GM12878 (cell line): ENCODE measurements around the gene C3orf20. TPM values are rescaled to one million over a fixed set of nuclear protein-coding genes. Genes with fewer than 3 reads are reported as not detected.

Experiments
- ATAC-seq: fragments of 200-7000 bp; cut with Tn5 transposase; 3 replicates; pipeline ENCODE4 v1.9.1; 2020; ENCODE audit warnings: mild to moderate bottlenecking, moderate library complexity
- BruUV-seq: library from RNA; stranded (reverse); fragments of 400-500 nt; replicated peaks from 2 replicates; lab custom pipeline; 2021; lab: Mats Ljungman, UMichigan
- CTCF ChIA-PET: fragments of 300-600 bp; sonication (Branson Sonifier 250); formaldehyde crosslinking; extraction: SDS; loops from one replicate; lab custom pipeline; 2021; ENCODE audit warnings: inconsistent platforms; lab: Yijun Ruan, JAX
- POLR2A ChIA-PET: fragments of 350-600 bp; formaldehyde crosslinking; extraction: SDS; loops from one replicate; lab custom pipeline; 2021; ENCODE audit warnings: inconsistent platforms; lab: Charles Lee
- RAD21 ChIA-PET: fragments of 300-600 bp; sonication (Branson Sonifier 250); formaldehyde crosslinking; loops from one replicate; lab custom pipeline; 2023; ENCODE audit warnings: antibody characterized with exemption; ENCODE audit not compliant: unreplicated experiment; lab: Charles Lee
- SMC1A ChIA-PET: fragments of 300-600 bp; sonication (Branson Sonifier 250); formaldehyde crosslinking; loops from one replicate; lab custom pipeline; 2023; ENCODE audit not compliant: unreplicated experiment, uncharacterized antibody; lab: Charles Lee
- DNase-seq: peaks from one replicate; pipeline ENCODE4 v3.0.0-alpha.2; 2011; ENCODE audit warnings: low read depth, low spot score
- FAIRE-seq: peaks from 3 replicates; lab custom pipeline; 2011; peaks lifted over from hg19 to GRCh38; lab: Jason Lieb, UNC
- H2AFZ ChIP-seq: 2 replicates; pipeline ENCODE4 v1.6.0; 2011; ENCODE audit warnings: low read depth, low read length, control low read depth; ENCODE audit not compliant: control insufficient read depth
- H3K27ac ChIP-seq: 2 replicates; pipeline ENCODE4 v1.5.1; 2011; ENCODE audit warnings: control low read depth; ENCODE audit not compliant: control insufficient read depth, insufficient read depth
- H3K27me3 ChIP-seq, 2 experiments: replicated peaks in 1 of 2; 2 replicates each; pipeline versions ENCODE4 v1.6.0 to v1.6.1; 2011; ENCODE audit warnings: low read length in 1 of 2; ENCODE audit not compliant: control insufficient read depth in 2 of 2, insufficient read depth in 2 of 2
- H3K36me3 ChIP-seq, 2 experiments: 2 replicates each; pipeline ENCODE4 v1.5.1; 2011; ENCODE audit warnings: low read length in 1 of 2; ENCODE audit not compliant: control insufficient read depth in 2 of 2, insufficient read depth in 2 of 2
- H3K4me1 ChIP-seq: 2 replicates; pipeline ENCODE4 v1.6.1; 2011; ENCODE audit warnings: mild to moderate bottlenecking, low read length, moderate library complexity, mixed read lengths; ENCODE audit not compliant: control insufficient read depth, insufficient read depth
- H3K4me2 ChIP-seq: 2 replicates; pipeline ENCODE4 v1.6.0; 2011; ENCODE audit warnings: control low read depth; ENCODE audit not compliant: control insufficient read depth, insufficient read depth
- H3K4me3 ChIP-seq: fragments of 200-600 bp; sonication (generic); 2 replicates; pipeline ENCODE4 v1.5.1; 2016
- H3K79me2 ChIP-seq: 2 replicates; pipeline ENCODE4 v1.6.0; 2011; ENCODE audit warnings: low read length; ENCODE audit not compliant: control insufficient read depth, insufficient read depth
- H3K9ac ChIP-seq: 2 replicates; pipeline ENCODE4 v1.8.0; 2011; ENCODE audit warnings: low read length, control low read depth, mixed read lengths; ENCODE audit not compliant: control insufficient read depth, insufficient read depth
- H3K9me3 ChIP-seq: replicated peaks from 3 replicates; pipeline ENCODE4 v1.5.1; 2011; ENCODE audit warnings: mild to moderate bottlenecking, low read length; ENCODE audit not compliant: control insufficient read depth, insufficient read depth
- H4K20me1 ChIP-seq: 2 replicates; pipeline ENCODE4 v1.6.0; 2011; ENCODE audit not compliant: control insufficient read depth, insufficient read depth
- ATF7 ChIP-seq: fragments of 450-650 bp; IDR thresholded peaks from 2 replicates; pipeline ENCODE4 v1.6.1; 2016; ENCODE audit warnings: low read depth, mild to moderate bottlenecking
- CTCF ChIP-seq, 3 experiments: IDR thresholded peaks in 2 of 3; conservative IDR thresholded peaks in 1 of 3; 2 replicates each; pipeline ENCODE4 v1.5.1; 2011; ENCODE audit warnings: low read depth in 3 of 3, low read length in 3 of 3, mild to moderate bottlenecking in 3 of 3, control low read depth in 2 of 3, moderate library complexity in 2 of 3, inconsistent platforms in 1 of 3, mixed read lengths in 1 of 3; ENCODE audit not compliant: control insufficient read depth in 2 of 3, insufficient read depth in 1 of 3; ENCODE audit errors: extremely low read depth in 1 of 3
- GATAD2B ChIP-seq: fragments of 450-650 bp; conservative IDR thresholded peaks from 2 replicates; pipeline ENCODE4 v1.6.1; 2017; ENCODE audit warnings: low read depth, mild to moderate bottlenecking, moderate library complexity
- IKZF2 ChIP-seq, 2 experiments: fragments of 450-650 bp; IDR thresholded peaks; 2 replicates each; pipeline ENCODE4 v1.6.1; 2017; ENCODE audit warnings: mild to moderate bottlenecking in 2 of 2, moderate library complexity in 2 of 2
- JUND ChIP-seq: IDR thresholded peaks from 2 replicates; pipeline ENCODE4 v1.6.1; 2012; ENCODE audit warnings: low read depth, mild to moderate bottlenecking, low read length, improper control_type of control experiment, moderate library complexity
- MLLT1 ChIP-seq: fragments of 450-650 bp; IDR thresholded peaks from 2 replicates; pipeline ENCODE4 v1.6.1; 2016; ENCODE audit warnings: mild to moderate bottlenecking
- PRDM15 ChIP-seq: fragments of 450-650 bp; formaldehyde crosslinking; IDR thresholded peaks from 2 replicates; pipeline ENCODE4 v1.4.0; 2020; ENCODE audit warnings: mild to moderate bottlenecking, moderate library complexity
- SIN3A ChIP-seq: IDR thresholded peaks from 2 replicates; pipeline ENCODE4 v1.6.1; 2012; ENCODE audit warnings: low read depth, low read length, improper control_type of control experiment
- SMARCA5 ChIP-seq: fragments of 450-650 bp; IDR thresholded peaks from 2 replicates; pipeline ENCODE4 v1.6.1; 2017; ENCODE audit warnings: mild to moderate bottlenecking
- ZNF687 ChIP-seq: fragments of 450-650 bp; IDR thresholded peaks from 2 replicates; pipeline ENCODE4 v1.6.1; 2017; ENCODE audit warnings: mild to moderate bottlenecking, moderate library complexity
- WGBS: methylation state at CpG from one replicate; pipeline ENCODE4 v1.1.6; 2016; ENCODE audit warnings: low lambda C conversion rate; ENCODE audit not compliant: insufficient replicate concordance, insufficient coverage; ENCODE audit errors: missing lambda C conversion rate; 5-methylcytosine and 5-hydroxymethylcytosine counted together
- in situ Hi-C: fragments of 300-500 bp; cut with MboI; formaldehyde crosslinking; loops from 9 replicates; pipeline ENCODE4 v1.14.3; 2018; ENCODE audit warnings: mixed read lengths
- intact Hi-C: fragments of 100-400 bp; cut with micrococcal nuclease; formaldehyde crosslinking; loops from one replicate; pipeline ENCODE4 v1.14.2; 2022; ENCODE audit not compliant: unreplicated experiment
- polyA plus RNA-seq, 11 experiments: library from polyadenylated mRNA; depleted of rRNA in 4 of 11; unstranded in 6 of 11; stranded (reverse) in 5 of 11; fragments of >200 nt; fragmentation: Nextera tagmentation in 4 of 11; fragmentation: Illumina TruSeq in 1 of 11; extraction: Ambion mirVana in 4 of 11; extraction: Trizol in 1 of 11; gene quantifications; 1 replicate in 1 of 11; 2 replicates in 10 of 11; pipeline versions ENCODE4 v1.2.1 to v1.2.3, GENCODE V29; 2011 to 2016; ENCODE audit warnings: inconsistent platforms in 2 of 11, missing spikeins in 2 of 11, low read depth in 1 of 11
- total RNA-seq, 4 experiments: library from RNA; depleted of rRNA in 3 of 4; stranded (reverse); fragments of >200 nt in 3 of 4; fragmentation: Illumina TruSeq in 1 of 4; extraction: Trizol in 1 of 4; gene quantifications; 2 replicates each; pipeline versions ENCODE4 v1.2.1 to v1.2.3, GENCODE V29; 2013 to 2021

The C3orf20 gene
- total and polyA plus RNA-seq, 10 of the 15 experiments (the other 5 are each of a cell fraction or from before 2014, with no cell fraction given) = 0.05 to 2.9 (median 1.0) TPM

GRCh38 chr3:14647976-14648955, 26.7 kb upstream of the C3orf20 start:
- SMC1A ChIA-PET = interaction anchor here (0.8 to 2.1 kb wide), 2 partner anchors 133 to 273 kb away, joined by 3 to 8 read pairs; no protein-coding TSS in a partner anchor
- TF ChIP-seq MLLT1 (no peak), SMARCA5 (no peak), CTCF (IDR thresholded peaks at IDR 0.05 in 2 of 3, conservative IDR thresholded peaks at IDR 0.05 in 1 of 3; ENCODE audit: control insufficient read depth in 2 of 3, extremely low read depth in 1 of 3, insufficient read depth in 1 of 3, low read depth in 3 of 3, low read length in 3 of 3) (no peak), SIN3A (no peak), ZNF687 (no peak), PRDM15 (no peak), GATAD2B (no peak), IKZF2 (IDR thresholded peaks at IDR 0.05) (no peak), JUND (no peak), ATF7 (no peak)

More at GRCh38 chr3:14647976-14648955, 26.7 kb upstream of the C3orf20 start:
- no peaks in the 10 kb centered on the region for H3K27me3 ChIP-seq
- H3K4me1 ChIP-seq = no peaks in the 10 kb centered on the region
- no peaks in the 10 kb centered on the region for H4K20me1 ChIP-seq
- H3K9me3 ChIP-seq = no peaks in the 10 kb centered on the region
- FAIRE-seq = no peak
- no peak overlapping the region for H3K4me3 ChIP-seq
- no peak overlapping the region for H3K9ac ChIP-seq
- ChIA-PET CTCF (interaction anchor here (0.7 to 1.1 kb wide), 4 partner anchors 22 to 133 kb away, joined by 3 to 4 read pairs (median 3); no protein-coding TSS in a partner anchor), POLR2A (no interaction called here), RAD21 (interaction anchor here (7.7 kb wide), 1 partner anchor 132 kb away, joined by 38 read pairs; no protein-coding TSS in a partner anchor)
- no peak for ATAC-seq
- no peak for DNase-seq
- H3K79me2 ChIP-seq = peaks cover 22% of the 10 kb centered on the region
- in situ Hi-C loops (no loop called here), intact Hi-C loops (no loop called here)
- H3K4me2 ChIP-seq = no peak overlapping the region
- H2AFZ ChIP-seq = no peak overlapping the region
- H3K27ac ChIP-seq = no peak overlapping the region
- no peaks in the 10 kb centered on the region for H3K36me3 ChIP-seq
- BruUV-seq = no TSS peak
- WGBS = 82% methylated on average over 19 of the region's 19 CpGs
